Mammary epithelial cell (primary cell): ENCODE data around the gene CDH12.

Source experiments
- EZH2 ChIP-seq: IDR thresholded peaks from 2 replicates; pipeline ENCODE4 v1.6.1; 2012; ENCODE audit warnings: low read length, inconsistent platforms, borderline replicate concordance
- TF ChIP-seq, protein P1 (sequence below), 2 donors: IDR thresholded peaks in 1 of 2; conservative IDR thresholded peaks in 1 of 2; 2 replicates each; pipeline ENCODE4 v1.5.1; 2011 to 2012; ENCODE audit warnings: inconsistent platforms in 2 of 2, low read length in 2 of 2, mild to moderate bottlenecking in 2 of 2, control low read depth in 1 of 2, low read depth in 1 of 2; ENCODE audit not compliant: insufficient read depth in 1 of 2; ENCODE audit errors: extremely low read depth in 1 of 2

GRCh38 chr5:21918451-21918850 is 934.7 kb downstream of the CDH12 start:
- TF ChIP-seq, protein P1, sequence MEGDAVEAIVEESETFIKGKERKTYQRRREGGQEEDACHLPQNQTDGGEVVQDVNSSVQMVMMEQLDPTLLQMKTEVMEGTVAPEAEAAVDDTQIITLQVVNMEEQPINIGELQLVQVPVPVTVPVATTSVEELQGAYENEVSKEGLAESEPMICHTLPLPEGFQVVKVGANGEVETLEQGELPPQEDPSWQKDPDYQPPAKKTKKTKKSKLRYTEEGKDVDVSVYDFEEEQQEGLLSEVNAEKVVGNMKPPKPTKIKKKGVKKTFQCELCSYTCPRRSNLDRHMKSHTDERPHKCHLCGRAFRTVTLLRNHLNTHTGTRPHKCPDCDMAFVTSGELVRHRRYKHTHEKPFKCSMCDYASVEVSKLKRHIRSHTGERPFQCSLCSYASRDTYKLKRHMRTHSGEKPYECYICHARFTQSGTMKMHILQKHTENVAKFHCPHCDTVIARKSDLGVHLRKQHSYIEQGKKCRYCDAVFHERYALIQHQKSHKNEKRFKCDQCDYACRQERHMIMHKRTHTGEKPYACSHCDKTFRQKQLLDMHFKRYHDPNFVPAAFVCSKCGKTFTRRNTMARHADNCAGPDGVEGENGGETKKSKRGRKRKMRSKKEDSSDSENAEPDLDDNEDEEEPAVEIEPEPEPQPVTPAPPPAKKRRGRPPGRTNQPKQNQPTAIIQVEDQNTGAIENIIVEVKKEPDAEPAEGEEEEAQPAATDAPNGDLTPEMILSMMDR (conservative IDR thresholded peaks at IDR 0.05 in 1 of 2, IDR thresholded peaks at IDR 0.05 in 1 of 2; ENCODE audit: extremely low read depth in 1 of 2, insufficient read depth in 1 of 2, low read depth in 1 of 2, low read length in 2 of 2), result no peak
- no peak for TF ChIP-seq EZH2
